Vagina (tissue), 2 donors: Measurements from ENCODE around the gene FKTN.

Source experiments
- POLR2A ChIP-seq, 2 donors: fragments of 450-650 bp; IDR thresholded peaks; one replicate each; pipeline ENCODE4 v1.6.1; 2017; ENCODE audit warnings: antibody characterized with exemption in 2 of 2, mild to moderate bottlenecking in 2 of 2, moderate library complexity in 2 of 2
- TF ChIP-seq, protein P1 (sequence below), 3 experiments: fragments of 450-650 bp in 2 of 3; fragments of 200-600 bp in 1 of 3; sonication (generic) in 1 of 3; IDR thresholded peaks; one replicate each; pipeline ENCODE4 v1.5.1; 2017 to 2019; ENCODE audit warnings: antibody characterized with exemption in 3 of 3, mild to moderate bottlenecking in 2 of 3, moderate library complexity in 2 of 3

- TF ChIP-seq POLR2A (IDR thresholded peaks at IDR 0.05): no peak
- TF ChIP-seq, protein P1, sequence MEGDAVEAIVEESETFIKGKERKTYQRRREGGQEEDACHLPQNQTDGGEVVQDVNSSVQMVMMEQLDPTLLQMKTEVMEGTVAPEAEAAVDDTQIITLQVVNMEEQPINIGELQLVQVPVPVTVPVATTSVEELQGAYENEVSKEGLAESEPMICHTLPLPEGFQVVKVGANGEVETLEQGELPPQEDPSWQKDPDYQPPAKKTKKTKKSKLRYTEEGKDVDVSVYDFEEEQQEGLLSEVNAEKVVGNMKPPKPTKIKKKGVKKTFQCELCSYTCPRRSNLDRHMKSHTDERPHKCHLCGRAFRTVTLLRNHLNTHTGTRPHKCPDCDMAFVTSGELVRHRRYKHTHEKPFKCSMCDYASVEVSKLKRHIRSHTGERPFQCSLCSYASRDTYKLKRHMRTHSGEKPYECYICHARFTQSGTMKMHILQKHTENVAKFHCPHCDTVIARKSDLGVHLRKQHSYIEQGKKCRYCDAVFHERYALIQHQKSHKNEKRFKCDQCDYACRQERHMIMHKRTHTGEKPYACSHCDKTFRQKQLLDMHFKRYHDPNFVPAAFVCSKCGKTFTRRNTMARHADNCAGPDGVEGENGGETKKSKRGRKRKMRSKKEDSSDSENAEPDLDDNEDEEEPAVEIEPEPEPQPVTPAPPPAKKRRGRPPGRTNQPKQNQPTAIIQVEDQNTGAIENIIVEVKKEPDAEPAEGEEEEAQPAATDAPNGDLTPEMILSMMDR (IDR thresholded peaks at IDR 0.05): no peak
Observed at GRCh38 chr9:105637787-105638395, 80.0 kb downstream of the FKTN start.
